ENCODE data around the gene RETREG2. TPM values are rescaled to one million over a fixed set of nuclear protein-coding genes. Genes with fewer than 3 reads are reported as not detected.

Gene RETREG2
- total RNA-seq, 2 donors from 2014 or later: 41.9 to 43.6 TPM

- H3K27ac ChIP-seq: peak within 1 kb of the TSS; percentile 92 to 97 (median 96)
- ATAC-seq: peak; percentile 96
- H3K9me3 ChIP-seq: no peaks in the 10 kb centered on the region
- peaks cover 14% of the 10 kb centered on the region for H3K4me1 ChIP-seq
- no peaks in the 10 kb centered on the region for H3K36me3 ChIP-seq (replicated peaks in 1 of 2; ENCODE audit: insufficient read depth in 1 of 2, low read depth in 2 of 2)
- DNase-seq: peak; percentile 97 to 99 (median 97)
- intact Hi-C loops (cut with DNase I): loop anchor here (5.0 to 10.0 kb wide), 2 partner anchors 142 to 214 kb away; no protein-coding TSS in a partner anchor
- peak within 1 kb of the TSS; percentile 27 to 64 for H3K4me3 ChIP-seq
- WGBS, 2 donors: 0 to 1% methylated on average over 17 to 70 of the region's 70 CpGs
- TF ChIP-seq CTCF (IDR thresholded peaks at IDR 0.05): peak; percentile 93 to 99 (median 97)
- peak; percentile 36 to 71 (median 58) for TF ChIP-seq POLR2A (IDR thresholded peaks at IDR 0.05)
- H3K27me3 ChIP-seq: no peaks in the 10 kb centered on the region
Observed at GRCh38 chr2:219160186-219161017, 17.7 kb upstream of the RETREG2 start, which contains the start of gene NHEJ1. NHEJ1 (minus strand) TSS chr2:219160815; CDS start chr2:219158362, 2,453 bp downstream.

DNA sequence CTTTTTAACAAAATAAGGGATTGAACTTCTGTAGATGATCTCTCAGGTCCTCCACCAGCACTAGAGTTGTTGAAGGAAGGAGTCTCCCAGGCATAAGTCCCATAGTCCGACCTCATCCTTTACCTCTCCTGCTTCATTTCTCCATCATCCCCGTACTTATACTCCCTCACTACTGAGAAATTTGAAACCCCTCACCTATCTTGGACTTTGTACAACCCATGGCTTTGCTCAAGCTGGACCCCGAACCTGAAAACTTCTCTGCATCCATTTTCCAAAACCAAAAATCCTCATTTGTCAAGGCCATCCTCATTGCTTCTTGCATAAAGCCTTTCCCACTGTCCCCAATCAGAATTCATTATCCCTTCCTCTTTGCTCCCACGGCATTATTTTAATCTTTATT, 17.0 kb upstream of the RETREG2 start:
- intact Hi-C loops (cut with DNase I): loop anchor here (5.0 to 10.0 kb wide), 2 partner anchors 141 to 214 kb away; no protein-coding TSS in a partner anchor
- peak overlapping the region in 1 of 2 donors; percentile 27 for H3K4me3 ChIP-seq
- 56 to 61% methylated on average over 4 of the region's 4 CpGs for WGBS, 2 donors
- TF ChIP-seq POLR2A (IDR thresholded peaks at IDR 0.05) (no peak), CTCF (IDR thresholded peaks at IDR 0.05) (no peak)
- DNase-seq (no peak), ATAC-seq (no peak)
- H3K9me3 ChIP-seq: no peaks in the 10 kb centered on the region
- H3K27ac ChIP-seq: peak overlapping the region; percentile 47 to 97 (median 94)
- H3K4me1 ChIP-seq: peaks cover 14% of the 10 kb centered on the region
- no peaks in the 10 kb centered on the region for H3K36me3 ChIP-seq (replicated peaks in 1 of 2; ENCODE audit: insufficient read depth in 1 of 2, low read depth in 2 of 2)
- H3K27me3 ChIP-seq: no peaks in the 10 kb centered on the region

GRCh38 chr2:219163156-219163555, 14.9 kb upstream of the RETREG2 start:
- intact Hi-C loops (cut with DNase I): loop anchor here (5.0 to 10.0 kb wide), 2 partner anchors 139 to 212 kb away; no protein-coding TSS in a partner anchor
- H3K9me3 ChIP-seq: no peaks in the 10 kb centered on the region
- no peaks in the 10 kb centered on the region for H3K36me3 ChIP-seq (replicated peaks in 1 of 2; ENCODE audit: insufficient read depth in 1 of 2, low read depth in 2 of 2)
- 83 to 88% methylated on average over 6 of the region's 6 CpGs for WGBS, 2 donors
- TF ChIP-seq CTCF (IDR thresholded peaks at IDR 0.05) (no peak), POLR2A (IDR thresholded peaks at IDR 0.05) (no peak)
- ATAC-seq: no peak
- H3K27me3 ChIP-seq: no peaks in the 10 kb centered on the region
- H3K4me1 ChIP-seq: peaks cover 14% of the 10 kb centered on the region
- no peak overlapping the region for H3K27ac ChIP-seq
- no peak for DNase-seq
- no peak overlapping the region for H3K4me3 ChIP-seq

GRCh38 chr2:219165058-219165911, 12.8 kb upstream of the RETREG2 start:
- Histone ChIP-seq H3K4me3 (no peak overlapping the region), H3K36me3 (replicated peaks in 1 of 2; ENCODE audit: insufficient read depth in 1 of 2, low read depth in 2 of 2) (no peaks in the 10 kb centered on the region), H3K27me3 (no peaks in the 10 kb centered on the region), H3K27ac (no peak overlapping the region), H3K4me1 (peaks cover 6% of the 10 kb centered on the region), H3K9me3 (no peaks in the 10 kb centered on the region)
- DNase-seq (no peak), ATAC-seq (no peak)
- intact Hi-C loops (cut with DNase I): loop anchor here (10.0 kb wide), 1 partner anchor 210 kb away; no protein-coding TSS in a partner anchor
- TF ChIP-seq POLR2A (IDR thresholded peaks at IDR 0.05): no peak
- TF ChIP-seq CTCF (IDR thresholded peaks at IDR 0.05): no peak
- 80 to 82% methylated on average over 8 to 10 of the region's 10 CpGs for WGBS, 2 donors

Data from body of pancreas (tissue), 4 donors.